Measurements from ENCODE around the gene MYLK4. TPM values are rescaled to one million over a fixed set of nuclear protein-coding genes. Genes with fewer than 3 reads are reported as not detected.
A peak's percentile ranks its signal among the peaks of the same experiment; 100 is the strongest.

The MYLK4 gene
- total RNA-seq, 2 donors from 2014 or later: 0.68 to 2.0 TPM

- Histone ChIP-seq H3K9me3 (no peaks in the 10 kb centered on the region), H3K27ac (no peak overlapping the region), H3K4me1 (ENCODE audit: control insufficient read depth in 1 of 2, low read depth in 2 of 2) (peaks cover 11 to 44% of the 10 kb centered on the region in 2 donors), H3K36me3 (no peaks in the 10 kb centered on the region), H3K4me3 (no peak overlapping the region), H3K27me3 (replicated peaks; ENCODE audit: insufficient read depth) (no peaks in the 10 kb centered on the region)
- TF ChIP-seq CTCF (IDR thresholded peaks at IDR 0.05): no peak
- no peak for DNase-seq (ENCODE audit: low spot score)
- ATAC-seq (ENCODE audit: insufficient number of reproducible peaks, low FRiP score, low read depth): no peak
Observed at GRCh38 chr6:2730353-2731107, 20.2 kb downstream of the MYLK4 start.

GRCh38 chr6:2729921-2730320, 20.8 kb downstream of the MYLK4 start:
- no peak for TF ChIP-seq CTCF (IDR thresholded peaks at IDR 0.05)
- ATAC-seq (ENCODE audit: insufficient number of reproducible peaks, low FRiP score, low read depth) (no peak), DNase-seq (ENCODE audit: low spot score) (no peak)
- Histone ChIP-seq H3K36me3 (no peaks in the 10 kb centered on the region), H3K27ac (no peak overlapping the region), H3K4me3 (no peak overlapping the region), H3K4me1 (ENCODE audit: control insufficient read depth in 1 of 2, low read depth in 2 of 2) (peaks cover 11 to 42% of the 10 kb centered on the region in 2 donors), H3K27me3 (replicated peaks; ENCODE audit: insufficient read depth) (no peaks in the 10 kb centered on the region), H3K9me3 (no peaks in the 10 kb centered on the region)

GRCh38 chr6:2725999-2726567, 24.6 kb downstream of the MYLK4 start:
- Histone ChIP-seq H3K36me3 (no peaks in the 10 kb centered on the region), H3K27me3 (replicated peaks; ENCODE audit: insufficient read depth) (no peaks in the 10 kb centered on the region), H3K27ac (no peak overlapping the region), H3K4me1 (ENCODE audit: control insufficient read depth in 1 of 2, low read depth in 2 of 2) (peaks cover 0 to 6% of the 10 kb centered on the region in 2 donors), H3K9me3 (no peaks in the 10 kb centered on the region), H3K4me3 (no peak overlapping the region)
- TF ChIP-seq CTCF (IDR thresholded peaks at IDR 0.05): no peak
- DNase-seq (ENCODE audit: low spot score): no peak
- peak; percentile 56 for ATAC-seq (ENCODE audit: insufficient number of reproducible peaks, low FRiP score, low read depth)

- Histone ChIP-seq H3K36me3 (no peaks in the 10 kb centered on the region), H3K4me3 (no peak overlapping the region), H3K27me3 (replicated peaks; ENCODE audit: insufficient read depth) (no peaks in the 10 kb centered on the region), H3K4me1 (ENCODE audit: control insufficient read depth in 1 of 2, low read depth in 2 of 2) (no peaks in the 10 kb centered on the region), H3K9me3 (no peaks in the 10 kb centered on the region), H3K27ac (no peak overlapping the region)
- TF ChIP-seq CTCF (IDR thresholded peaks at IDR 0.05): no peak
- DNase-seq (ENCODE audit: low spot score) (no peak), ATAC-seq (ENCODE audit: insufficient number of reproducible peaks, low FRiP score, low read depth) (no peak)
Observed at GRCh38 chr6:2725364-2725988, 25.2 kb downstream of the MYLK4 start.

GRCh38 chr6:2721219-2721618, 29.5 kb downstream of the MYLK4 start:
- Histone ChIP-seq H3K4me1 (ENCODE audit: control insufficient read depth in 1 of 2, low read depth in 2 of 2) (no peaks in the 10 kb centered on the region), H3K27ac (no peak overlapping the region), H3K36me3 (no peaks in the 10 kb centered on the region), H3K27me3 (replicated peaks; ENCODE audit: insufficient read depth) (no peaks in the 10 kb centered on the region), H3K4me3 (no peak overlapping the region), H3K9me3 (no peaks in the 10 kb centered on the region)
- TF ChIP-seq CTCF (IDR thresholded peaks at IDR 0.05): no peak
- no peak for DNase-seq (ENCODE audit: low spot score)
- no peak for ATAC-seq (ENCODE audit: insufficient number of reproducible peaks, low FRiP score, low read depth)
